ENCODE data around the gene MRAP. TPM values are rescaled to one million over a fixed set of nuclear protein-coding genes. Genes with fewer than 3 reads are reported as not detected.

Gene MRAP
- total and polyA plus RNA-seq, 2 donors (not counting 1 experiment from before 2014, with no cell fraction given), result not detected

- Histone ChIP-seq H3K36me3 (replicated peaks in 1 of 2; ENCODE audit: control extremely low read depth in 1 of 2, control insufficient read depth in 1 of 2, extremely low read depth in 1 of 2, insufficient read depth in 2 of 2, low read length in 1 of 2) (peaks cover 28 to 59% of the 10 kb centered on the region in 2 experiments), H2AFZ (ENCODE audit: insufficient read depth, low read depth, low read length, poor library complexity, severe bottlenecking) (no peak overlapping the region), H3K4me1 (ENCODE audit: control insufficient read depth in 2 of 2, insufficient read depth in 2 of 2, low read length in 2 of 2) (no peaks in the 10 kb centered on the region), H3K27me3 (replicated peaks in 1 of 4; ENCODE audit: control extremely low read depth in 1 of 4, control insufficient read depth in 3 of 4, insufficient read depth in 4 of 4, low read length in 3 of 4) (no peaks in the 10 kb centered on the region), H3K4me2 (replicated peaks; ENCODE audit: low read depth, low read length, poor library complexity, severe bottlenecking) (no peak overlapping the region), H4K20me1 (ENCODE audit: control insufficient read depth, insufficient read depth, low read length, poor library complexity, severe bottlenecking) (no peaks in the 10 kb centered on the region), H3K27ac (ENCODE audit: low read length in 2 of 2) (no peak overlapping the region), H3K79me2 (ENCODE audit: control insufficient read depth, insufficient read depth, low read length) (no peaks in the 10 kb centered on the region), H3K9ac (ENCODE audit: low read length) (no peak overlapping the region), H3K9me3 (ENCODE audit: control extremely low read depth in 1 of 3, control insufficient read depth in 2 of 3, insufficient read depth in 1 of 3, low read length in 2 of 3) (peaks cover 0 to 4% (median 4%) of the 10 kb centered on the region in 3 donors), H3K4me3 (ENCODE audit: control extremely low read depth in 1 of 5, extremely low read depth in 1 of 5, insufficient read depth in 1 of 5, low read depth in 2 of 5, low read length in 4 of 5) (no peak overlapping the region)
- ATAC-seq (ENCODE audit: low read depth) (no peak), DNase-seq (no peak)
- ChIA-PET CTCF (no interaction called here), POLR2A (no interaction called here)
- H3K4me1 Mint-ChIP-seq, result peaks cover 4% of the 10 kb centered on the region
- H3K9me3 Mint-ChIP-seq (ENCODE audit: insufficient read depth), result peaks cover 2% of the 10 kb centered on the region
- intact Hi-C loops (cut with micrococcal nuclease), result no loop called here
- H3K27me3 Mint-ChIP-seq, result no peaks in the 10 kb centered on the region
- H3K4me3 Mint-ChIP-seq, result no peak overlapping the region
- 100% methylated on average over 1 of the region's 3 CpGs for WGBS (ENCODE audit: insufficient coverage)
- TF ChIP-seq EZH2 (IDR thresholded peaks at IDR 0.05; ENCODE audit: borderline replicate concordance, insufficient read depth, low read depth, low read length, poor library complexity, severe bottlenecking), result no peak
- TF ChIP-seq CTCF (IDR thresholded peaks at IDR 0.05), result no peak
- no peak overlapping the region for H3K27ac Mint-ChIP-seq
Measured at GRCh38 chr21:32329776-32330175, 31.1 kb downstream of the MRAP start.

- H3K4me2 ChIP-seq (replicated peaks; ENCODE audit: low read depth, low read length, poor library complexity, severe bottlenecking), result no peak overlapping the region
- H4K20me1 ChIP-seq (ENCODE audit: control insufficient read depth, insufficient read depth, low read length, poor library complexity, severe bottlenecking), result no peaks in the 10 kb centered on the region
- H3K9me3 ChIP-seq (ENCODE audit: control extremely low read depth in 1 of 3, control insufficient read depth in 2 of 3, insufficient read depth in 1 of 3, low read length in 2 of 3), result peaks cover 0 to 4% (median 4%) of the 10 kb centered on the region in 3 donors
- no peak for ATAC-seq (ENCODE audit: low read depth)
- H2AFZ ChIP-seq (ENCODE audit: insufficient read depth, low read depth, low read length, poor library complexity, severe bottlenecking), result no peak overlapping the region
- peaks cover 4% of the 10 kb centered on the region for H3K4me1 Mint-ChIP-seq
- WGBS (ENCODE audit: insufficient coverage), result 94% methylated on average over 3 of the region's 4 CpGs
- H3K4me3 ChIP-seq (ENCODE audit: control extremely low read depth in 1 of 5, extremely low read depth in 1 of 5, insufficient read depth in 1 of 5, low read depth in 2 of 5, low read length in 4 of 5), result no peak overlapping the region
- H3K9me3 Mint-ChIP-seq (ENCODE audit: insufficient read depth), result peaks cover 2% of the 10 kb centered on the region
- POLR2A ChIA-PET, result no interaction called here
- H3K27me3 ChIP-seq (replicated peaks in 1 of 4; ENCODE audit: control extremely low read depth in 1 of 4, control insufficient read depth in 3 of 4, insufficient read depth in 4 of 4, low read length in 3 of 4), result no peaks in the 10 kb centered on the region
- CTCF ChIA-PET, result no interaction called here
- H3K9ac ChIP-seq (ENCODE audit: low read length), result no peak overlapping the region
- no peaks in the 10 kb centered on the region for H3K27me3 Mint-ChIP-seq
- TF ChIP-seq EZH2 (IDR thresholded peaks at IDR 0.05; ENCODE audit: borderline replicate concordance, insufficient read depth, low read depth, low read length, poor library complexity, severe bottlenecking) (no peak), CTCF (IDR thresholded peaks at IDR 0.05) (no peak)
- H3K27ac ChIP-seq (ENCODE audit: low read length in 2 of 2), result no peak overlapping the region
- DNase-seq, result no peak
- H3K4me3 Mint-ChIP-seq, result no peak overlapping the region
- H3K27ac Mint-ChIP-seq, result no peak overlapping the region
- peaks cover 24 to 60% of the 10 kb centered on the region in 2 experiments for H3K36me3 ChIP-seq (replicated peaks in 1 of 2; ENCODE audit: control extremely low read depth in 1 of 2, control insufficient read depth in 1 of 2, extremely low read depth in 1 of 2, insufficient read depth in 2 of 2, low read length in 1 of 2)
- intact Hi-C loops (cut with micrococcal nuclease), result no loop called here
- no peaks in the 10 kb centered on the region for H3K4me1 ChIP-seq (ENCODE audit: control insufficient read depth in 2 of 2, insufficient read depth in 2 of 2, low read length in 2 of 2)
- no peaks in the 10 kb centered on the region for H3K79me2 ChIP-seq (ENCODE audit: control insufficient read depth, insufficient read depth, low read length)
Measured at GRCh38 chr21:32330784-32331311, 32.2 kb downstream of the MRAP start.

Data from B cell (primary cell).